AG10803 (cell line): Measurements from ENCODE around the gene VSIG10L.

Source experiments
- DNase-seq: peaks from one replicate; pipeline ENCODE4 v3.0.0; 2010; ENCODE audit warnings: low read depth
- H3K4me3 ChIP-seq: 2 replicates; pipeline ENCODE4 v1.5.1; 2011; ENCODE audit warnings: mild to moderate bottlenecking, low read length, control low read depth
- TF ChIP-seq, protein P1 (sequence below): conservative IDR thresholded peaks from 2 replicates; pipeline ENCODE4 v1.5.1; 2011; ENCODE audit warnings: mild to moderate bottlenecking, low read length, control low read depth, inconsistent platforms

The VSIG10L gene

DNA sequence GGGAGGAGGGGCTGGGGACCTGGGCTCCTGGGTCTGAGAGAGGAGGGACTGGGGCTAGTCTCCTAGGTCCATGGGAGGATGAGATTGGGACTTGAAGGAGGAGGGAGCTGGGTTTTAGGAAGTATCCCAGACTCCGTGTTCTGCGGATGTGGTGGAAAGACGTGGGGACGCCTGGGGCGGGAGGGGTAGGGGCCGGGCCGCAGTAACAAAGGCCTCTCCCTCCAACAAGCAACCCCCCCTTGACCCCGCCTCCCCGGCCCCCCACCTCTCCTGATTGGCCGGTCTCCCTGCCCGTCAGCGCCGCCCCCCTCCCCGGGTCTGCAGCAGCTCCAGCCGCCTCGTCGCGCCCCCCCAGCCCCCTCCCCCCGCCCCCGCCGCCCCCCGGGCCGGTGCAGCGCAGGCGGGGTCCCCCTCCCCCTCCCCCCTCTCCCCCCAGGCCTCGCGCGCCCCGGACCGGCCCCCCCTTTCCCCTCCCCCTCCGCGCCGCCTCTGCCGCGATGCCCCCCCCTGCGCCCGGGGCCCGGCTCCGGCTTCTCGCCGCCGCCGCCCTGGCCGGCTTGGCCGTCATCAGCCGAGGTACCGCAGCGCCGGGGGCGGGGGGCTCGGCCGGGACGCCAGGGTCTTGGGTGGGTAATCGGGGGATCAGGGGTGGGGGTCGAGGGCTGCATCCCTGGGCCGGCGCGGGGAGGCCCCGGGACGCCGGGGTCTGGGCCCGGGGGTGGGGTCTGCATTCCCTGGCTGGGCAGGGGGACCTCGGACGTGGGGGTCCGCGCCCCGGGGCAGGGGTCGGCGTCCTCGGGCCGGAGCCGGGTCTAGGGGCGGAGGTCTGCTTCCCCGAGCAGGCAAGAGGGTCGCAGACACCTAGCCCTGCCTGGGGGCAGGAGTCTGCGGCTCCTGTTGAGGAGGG lies 30.3 kb downstream of the VSIG10L start, which contains the start of gene IGLON5:
Gene IGLON5, plus strand, starts transcription at position 294 of the 907 bp plus-strand sequence. Its CDS starts 204 bp downstream, at position 498.
- TF ChIP-seq, protein P1, sequence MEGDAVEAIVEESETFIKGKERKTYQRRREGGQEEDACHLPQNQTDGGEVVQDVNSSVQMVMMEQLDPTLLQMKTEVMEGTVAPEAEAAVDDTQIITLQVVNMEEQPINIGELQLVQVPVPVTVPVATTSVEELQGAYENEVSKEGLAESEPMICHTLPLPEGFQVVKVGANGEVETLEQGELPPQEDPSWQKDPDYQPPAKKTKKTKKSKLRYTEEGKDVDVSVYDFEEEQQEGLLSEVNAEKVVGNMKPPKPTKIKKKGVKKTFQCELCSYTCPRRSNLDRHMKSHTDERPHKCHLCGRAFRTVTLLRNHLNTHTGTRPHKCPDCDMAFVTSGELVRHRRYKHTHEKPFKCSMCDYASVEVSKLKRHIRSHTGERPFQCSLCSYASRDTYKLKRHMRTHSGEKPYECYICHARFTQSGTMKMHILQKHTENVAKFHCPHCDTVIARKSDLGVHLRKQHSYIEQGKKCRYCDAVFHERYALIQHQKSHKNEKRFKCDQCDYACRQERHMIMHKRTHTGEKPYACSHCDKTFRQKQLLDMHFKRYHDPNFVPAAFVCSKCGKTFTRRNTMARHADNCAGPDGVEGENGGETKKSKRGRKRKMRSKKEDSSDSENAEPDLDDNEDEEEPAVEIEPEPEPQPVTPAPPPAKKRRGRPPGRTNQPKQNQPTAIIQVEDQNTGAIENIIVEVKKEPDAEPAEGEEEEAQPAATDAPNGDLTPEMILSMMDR: no peak
- no peak for DNase-seq
- no peak within 1 kb of the TSS for H3K4me3 ChIP-seq

- TF ChIP-seq, protein P1: no peak
- no peak for DNase-seq
- H3K4me3 ChIP-seq: no peak overlapping the region
Measured at GRCh38 chr19:51305479-51305878, 36.5 kb downstream of the VSIG10L start.

GRCh38 chr19:51301266-51301665 lies 40.7 kb downstream of the VSIG10L start:
- no peak overlapping the region for H3K4me3 ChIP-seq
- no peak for DNase-seq
- TF ChIP-seq, protein P1: no peak

GRCh38 chr19:51297406-51297805 lies 44.5 kb downstream of the VSIG10L start:
- H3K4me3 ChIP-seq: no peak overlapping the region
- DNase-seq: no peak
- TF ChIP-seq, protein P1: no peak

- no peak for DNase-seq
- H3K4me3 ChIP-seq: no peak overlapping the region
- TF ChIP-seq, protein P1: peak; percentile 11; the same call in 1 of the 2 replicates
Measured at GRCh38 chr19:51296336-51297093, 45.4 kb downstream of the VSIG10L start.

- DNase-seq: no peak
- H3K4me3 ChIP-seq: no peak overlapping the region
- TF ChIP-seq, protein P1: no peak
Measured at GRCh38 chr19:51295382-51296126, 46.4 kb downstream of the VSIG10L start.
